Measurements from ENCODE around the gene ARNT2. TPM values are rescaled to one million over a fixed set of nuclear protein-coding genes. Genes with fewer than 3 reads are reported as not detected.

Gene ARNT2
- total RNA-seq, 2 experiments from 2014 or later: not detected

- ATAC-seq: no peak
- Mint-ChIP-seq H3K36me3 (no peaks in the 10 kb centered on the region), H3K9me3 (ENCODE audit: low read depth) (no peaks in the 10 kb centered on the region), H3K27me3 (peaks cover 30% of the 10 kb centered on the region), H3K27ac (no peak overlapping the region), H3K4me3 (no peak overlapping the region), H3K4me1 (peaks cover 5% of the 10 kb centered on the region)
- CTCF ChIA-PET: interaction anchor here (0.9 to 8.1 kb wide), 10 partner anchors 18 to 810 kb away, joined by 3 to 83 read pairs (median 3); partner anchors contain the start of gene CEMIP
- no peak for DNase-seq
These were observed 52.6 kb downstream of the ARNT2 start for GRCh38 chr15:80456517-80457492.

- no peak for DNase-seq
- Mint-ChIP-seq H3K9me3 (ENCODE audit: low read depth) (no peaks in the 10 kb centered on the region), H3K4me3 (no peak overlapping the region), H3K27ac (no peak overlapping the region), H3K36me3 (no peaks in the 10 kb centered on the region), H3K4me1 (peaks cover 5% of the 10 kb centered on the region), H3K27me3 (peaks cover 25% of the 10 kb centered on the region)
- CTCF ChIA-PET: interaction anchor here (8.1 kb wide), 1 partner anchor 319 kb away, joined by 83 read pairs; the partner anchor contains the start of gene CEMIP
- no peak for ATAC-seq
These were observed 53.7 kb downstream of the ARNT2 start for GRCh38 chr15:80457896-80458295.

- Mint-ChIP-seq H3K36me3 (no peaks in the 10 kb centered on the region), H3K4me3 (no peak overlapping the region), H3K27me3 (peaks cover 25% of the 10 kb centered on the region), H3K9me3 (ENCODE audit: low read depth) (no peaks in the 10 kb centered on the region), H3K4me1 (peaks cover 5% of the 10 kb centered on the region), H3K27ac (no peak overlapping the region)
- DNase-seq (no peak), ATAC-seq (no peak)
- CTCF ChIA-PET: interaction anchor here (8.1 kb wide), 1 partner anchor 318 kb away, joined by 83 read pairs; the partner anchor contains the start of gene CEMIP
These were observed 54.4 kb downstream of the ARNT2 start for GRCh38 chr15:80458580-80458979.

GRCh38 chr15:80459380-80459779 lies 55.2 kb downstream of the ARNT2 start:
- no peaks in the 10 kb centered on the region for H3K9me3 Mint-ChIP-seq (ENCODE audit: low read depth)
- DNase-seq (no peak), ATAC-seq (no peak)
- CTCF ChIA-PET: interaction anchor here (1.9 kb wide), 1 partner anchor 807 kb away, joined by 4 read pairs; no protein-coding TSS in a partner anchor
- H3K27ac Mint-ChIP-seq: no peak overlapping the region
- H3K4me3 Mint-ChIP-seq: no peak overlapping the region
- peaks cover 5% of the 10 kb centered on the region for H3K4me1 Mint-ChIP-seq
- no peaks in the 10 kb centered on the region for H3K36me3 Mint-ChIP-seq
- H3K27me3 Mint-ChIP-seq: peaks cover 22% of the 10 kb centered on the region

GRCh38 chr15:80459818-80460217 lies 55.6 kb downstream of the ARNT2 start:
- ATAC-seq: no peak
- no peaks in the 10 kb centered on the region for H3K36me3 Mint-ChIP-seq
- no peaks in the 10 kb centered on the region for H3K9me3 Mint-ChIP-seq (ENCODE audit: low read depth)
- CTCF ChIA-PET: interaction anchor here (1.9 kb wide), 1 partner anchor 806 kb away, joined by 4 read pairs; no protein-coding TSS in a partner anchor
- no peak overlapping the region for H3K4me3 Mint-ChIP-seq
- H3K27ac Mint-ChIP-seq: no peak overlapping the region
- peaks cover 5% of the 10 kb centered on the region for H3K4me1 Mint-ChIP-seq
- no peak for DNase-seq
- H3K27me3 Mint-ChIP-seq: peaks cover 22% of the 10 kb centered on the region

- CTCF ChIA-PET: interaction anchor here (1.0 kb wide), 1 partner anchor 315 kb away, joined by 3 read pairs; no protein-coding TSS in a partner anchor
- H3K27me3 Mint-ChIP-seq: peaks cover 15% of the 10 kb centered on the region
- ATAC-seq: no peak
These were observed 57.3 kb downstream of the ARNT2 start for GRCh38 chr15:80461356-80462095.

GRCh38 chr15:80462111-80462510 lies 57.9 kb downstream of the ARNT2 start:
- CTCF ChIA-PET: no interaction called here
- DNase-seq: no peak
- H3K27ac Mint-ChIP-seq: no peak overlapping the region

More at GRCh38 chr15:80461356-80462095, 57.3 kb downstream of the ARNT2 start:
- no peak overlapping the region for H3K4me3 Mint-ChIP-seq
- no peaks in the 10 kb centered on the region for H3K9me3 Mint-ChIP-seq (ENCODE audit: low read depth)
- H3K27ac Mint-ChIP-seq: no peak overlapping the region
- H3K36me3 Mint-ChIP-seq: no peaks in the 10 kb centered on the region
- DNase-seq: no peak
- H3K4me1 Mint-ChIP-seq: peaks cover 3% of the 10 kb centered on the region

GRCh38 chr15:80462836-80463512 lies 58.8 kb downstream of the ARNT2 start:
- Mint-ChIP-seq H3K4me3 (no peak overlapping the region), H3K9me3 (ENCODE audit: low read depth) (no peaks in the 10 kb centered on the region), H3K27me3 (peaks cover 8% of the 10 kb centered on the region), H3K36me3 (no peaks in the 10 kb centered on the region), H3K4me1 (no peaks in the 10 kb centered on the region), H3K27ac (no peak overlapping the region)
- ATAC-seq (no peak), DNase-seq (no peak)
- CTCF ChIA-PET: interaction anchor here (0.7 kb wide), 1 partner anchor 507 kb away, joined by 3 read pairs; no protein-coding TSS in a partner anchor

More at GRCh38 chr15:80462111-80462510, 57.9 kb downstream of the ARNT2 start:
- Mint-ChIP-seq H3K4me1 (peaks cover under 1% of the 10 kb centered on the region), H3K36me3 (no peaks in the 10 kb centered on the region), H3K9me3 (ENCODE audit: low read depth) (no peaks in the 10 kb centered on the region), H3K27me3 (peaks cover 12% of the 10 kb centered on the region), H3K4me3 (no peak overlapping the region)
- ATAC-seq: no peak

GRCh38 chr15:80464951-80465625 lies 60.9 kb downstream of the ARNT2 start:
- CTCF ChIA-PET: no interaction called here
- no peak overlapping the region for H3K27ac Mint-ChIP-seq

GRCh38 chr15:80465626-80466005 lies 61.4 kb downstream of the ARNT2 start:
- no peak for DNase-seq
- Mint-ChIP-seq H3K9me3 (ENCODE audit: low read depth) (no peaks in the 10 kb centered on the region), H3K4me1 (no peaks in the 10 kb centered on the region), H3K27ac (no peak overlapping the region), H3K36me3 (no peaks in the 10 kb centered on the region), H3K27me3 (peaks cover 7% of the 10 kb centered on the region), H3K4me3 (no peak overlapping the region)
- no peak for ATAC-seq
- CTCF ChIA-PET: no interaction called here

More at GRCh38 chr15:80464951-80465625, 60.9 kb downstream of the ARNT2 start:
- Mint-ChIP-seq H3K27me3 (peaks cover 2% of the 10 kb centered on the region), H3K4me1 (no peaks in the 10 kb centered on the region), H3K9me3 (ENCODE audit: low read depth) (no peaks in the 10 kb centered on the region), H3K36me3 (no peaks in the 10 kb centered on the region), H3K4me3 (no peak overlapping the region)
- DNase-seq: no peak
- ATAC-seq: no peak

- H3K27me3 Mint-ChIP-seq: peaks cover 14% of the 10 kb centered on the region
- no peaks in the 10 kb centered on the region for H3K9me3 Mint-ChIP-seq (ENCODE audit: low read depth)
- ATAC-seq: no peak
- CTCF ChIA-PET: no interaction called here
- H3K27ac Mint-ChIP-seq: no peak overlapping the region
- no peaks in the 10 kb centered on the region for H3K4me1 Mint-ChIP-seq
- no peak overlapping the region for H3K4me3 Mint-ChIP-seq
- no peaks in the 10 kb centered on the region for H3K36me3 Mint-ChIP-seq
- no peak for DNase-seq
These were observed 62.4 kb downstream of the ARNT2 start for GRCh38 chr15:80466543-80466942.

GRCh38 chr15:80467311-80467714 lies 63.1 kb downstream of the ARNT2 start:
- CTCF ChIA-PET: no interaction called here
- H3K27me3 Mint-ChIP-seq: peaks cover 17% of the 10 kb centered on the region
- no peak for ATAC-seq
- no peaks in the 10 kb centered on the region for H3K9me3 Mint-ChIP-seq (ENCODE audit: low read depth)
- no peak overlapping the region for H3K27ac Mint-ChIP-seq
- no peaks in the 10 kb centered on the region for H3K36me3 Mint-ChIP-seq
- H3K4me1 Mint-ChIP-seq: no peaks in the 10 kb centered on the region
- H3K4me3 Mint-ChIP-seq: no peak overlapping the region
- DNase-seq: no peak
